ENCODE measurements around the gene PACRGL.
A peak's percentile ranks its signal among the peaks of the same experiment; 100 is the strongest.
"Not testable (repeated sequence)": the region's sequence is repeated elsewhere in the genome, so short reads cannot be mapped to it uniquely, and the experiment has no call there.

Gene PACRGL

DNA sequence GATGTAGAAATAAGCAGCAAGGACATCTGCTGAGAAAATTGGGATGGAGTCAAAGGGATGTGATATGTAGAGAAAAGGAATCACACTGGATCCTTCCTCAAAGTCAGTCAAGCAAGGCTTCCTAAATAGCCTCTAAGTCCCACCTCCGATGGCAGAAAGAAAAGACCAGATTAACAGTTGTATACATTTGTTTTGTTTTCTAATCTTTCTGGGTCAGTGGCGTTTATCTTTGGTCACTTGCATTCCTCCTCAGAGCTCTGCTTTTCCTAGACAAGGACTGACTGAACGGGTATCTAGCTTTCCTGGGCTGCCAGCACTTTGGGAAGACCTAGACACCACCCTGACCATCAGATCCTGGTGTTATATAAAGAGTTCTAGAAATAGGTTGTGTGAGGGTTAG, 23.2 kb downstream of the PACRGL start:
- no peak for DNase-seq (ENCODE audit: low spot score)

- no peak for DNase-seq (ENCODE audit: low spot score)
Observed at GRCh38 chr4:20724915-20725314, 24.7 kb downstream of the PACRGL start.

DNA sequence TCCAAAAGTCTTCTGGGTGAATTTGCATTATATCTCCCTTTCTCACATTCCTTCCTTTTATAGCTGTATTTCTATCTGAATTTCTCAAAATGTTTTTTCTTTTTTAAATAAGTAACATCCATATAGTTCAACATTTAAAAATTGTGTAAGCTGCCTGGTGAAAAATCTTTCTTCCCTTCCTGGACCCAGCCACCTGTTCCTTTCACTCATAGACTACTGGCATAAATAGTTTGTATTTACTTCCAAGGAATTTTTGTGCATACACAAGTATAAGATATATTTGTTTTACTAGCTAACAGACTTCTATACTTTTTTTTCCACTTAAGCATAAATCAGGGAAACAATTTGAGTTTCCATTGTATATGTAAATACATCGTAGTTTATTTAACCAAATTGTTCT, 35.7 kb downstream of the PACRGL start:
- DNase-seq (ENCODE audit: low spot score) = no peak

DNA sequence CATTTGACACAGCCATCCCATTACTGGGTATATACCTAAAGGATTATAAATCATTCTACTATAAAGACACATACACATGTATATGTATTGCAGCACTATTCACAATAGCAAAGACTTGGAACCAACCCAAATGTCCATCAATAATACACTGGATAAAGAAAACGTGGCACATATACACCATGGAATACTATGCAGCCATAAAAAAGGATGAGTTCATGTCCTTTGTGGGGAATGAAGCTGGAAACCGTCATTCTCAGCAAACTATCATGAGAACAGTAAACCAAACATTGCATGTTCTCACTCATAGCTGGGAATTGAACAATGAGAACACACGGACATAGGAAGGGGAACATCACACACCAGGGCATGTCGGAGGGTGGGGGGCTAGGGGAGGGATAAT, 45.7 kb downstream of the PACRGL start:
- not testable (repeated sequence) for DNase-seq (ENCODE audit: low spot score)

- DNase-seq (ENCODE audit: low spot score) = no peak
Observed at GRCh38 chr4:20752641-20753040, 52.4 kb downstream of the PACRGL start.

DNA sequence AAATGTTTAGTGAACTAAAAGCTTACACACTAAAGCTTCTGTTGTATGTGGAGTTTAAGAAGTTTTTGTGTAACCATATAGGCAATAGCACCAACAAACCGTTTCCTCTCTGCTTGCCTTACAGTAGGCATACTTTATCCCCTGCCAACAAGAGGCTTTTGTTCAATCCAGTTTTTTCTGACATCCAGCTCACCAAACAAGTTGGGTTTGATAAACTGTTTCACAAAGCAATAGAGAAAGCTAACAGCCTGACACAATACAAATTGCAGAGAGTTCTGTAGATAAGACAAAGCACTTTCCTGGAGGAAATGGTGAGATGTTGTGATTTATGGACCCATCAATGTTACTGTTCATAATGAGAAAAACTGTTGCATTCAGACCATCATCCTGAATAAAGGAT, 53.8 kb downstream of the PACRGL start:
- DNase-seq (ENCODE audit: low spot score) = no peak

- no peak for DNase-seq (ENCODE audit: low spot score)
Observed at GRCh38 chr4:20760053-20760452, 59.8 kb downstream of the PACRGL start.

DNA sequence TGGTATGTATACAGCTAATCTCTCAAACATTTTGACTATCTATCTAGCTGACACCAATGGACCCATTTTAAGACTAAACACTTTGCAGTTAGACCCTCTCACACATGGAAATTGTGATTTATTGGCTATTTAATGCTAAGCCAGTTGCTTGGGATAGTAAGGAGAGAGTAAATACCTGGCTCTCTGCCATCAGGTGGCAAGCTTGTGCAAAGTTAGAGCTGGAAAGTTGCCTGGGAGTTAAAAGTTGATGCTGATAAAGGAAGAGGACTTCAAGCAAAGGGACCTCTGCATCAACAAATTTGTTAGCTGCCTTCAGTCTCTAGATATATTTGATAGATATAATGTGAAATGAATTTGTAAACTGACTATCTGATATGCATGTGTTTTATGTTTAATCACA, 61.1 kb downstream of the PACRGL start:
- no peak for DNase-seq (ENCODE audit: low spot score)

- no peak for DNase-seq (ENCODE audit: low spot score)
Observed at GRCh38 chr4:20761826-20762225, 61.6 kb downstream of the PACRGL start.

GRCh38 chr4:20764366-20764992, 64.2 kb downstream of the PACRGL start:
- no peak for DNase-seq (ENCODE audit: low spot score)

DNA sequence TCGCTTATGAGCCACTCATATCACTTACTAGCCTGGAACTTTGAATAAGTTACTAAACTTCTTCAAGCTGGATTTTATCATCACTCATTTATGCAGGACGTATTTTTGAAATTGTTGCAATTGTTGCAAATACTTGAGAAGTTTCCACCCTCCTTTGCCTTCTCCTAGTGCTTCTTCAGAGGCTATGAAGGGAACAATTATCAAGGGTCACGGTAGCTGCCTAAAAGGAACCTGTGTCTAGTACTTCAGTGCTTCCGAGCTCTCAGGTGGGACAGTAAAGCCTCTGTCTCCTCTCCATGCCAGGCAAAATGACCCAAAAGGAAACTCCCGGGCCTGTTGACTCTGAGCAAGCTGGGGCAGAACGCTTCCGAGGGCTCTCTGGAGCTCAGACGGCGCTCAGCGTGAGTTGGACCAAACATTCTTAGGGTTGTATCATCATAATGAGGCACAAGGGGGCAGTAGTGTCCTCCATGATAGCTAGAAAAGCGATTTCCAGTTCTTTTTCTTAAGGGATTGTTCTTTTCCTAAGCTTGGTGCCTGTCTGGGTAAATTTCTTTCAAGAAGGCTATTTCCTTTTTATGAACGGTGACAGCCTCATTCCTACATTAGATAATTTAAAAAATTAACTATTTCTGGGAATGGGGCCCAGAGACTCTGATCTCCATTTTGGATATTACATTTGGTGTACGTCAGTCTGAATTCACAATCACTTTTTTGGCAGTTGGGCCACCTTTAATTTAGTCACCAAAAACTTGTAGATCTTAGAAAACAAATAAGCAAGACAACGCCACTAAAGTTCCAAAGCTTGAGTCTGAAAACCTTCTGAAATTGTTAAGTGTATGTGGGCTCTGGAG, 73.1 kb downstream of the PACRGL start:
- DNase-seq (ENCODE audit: low spot score) = peak; percentile 45

DNA sequence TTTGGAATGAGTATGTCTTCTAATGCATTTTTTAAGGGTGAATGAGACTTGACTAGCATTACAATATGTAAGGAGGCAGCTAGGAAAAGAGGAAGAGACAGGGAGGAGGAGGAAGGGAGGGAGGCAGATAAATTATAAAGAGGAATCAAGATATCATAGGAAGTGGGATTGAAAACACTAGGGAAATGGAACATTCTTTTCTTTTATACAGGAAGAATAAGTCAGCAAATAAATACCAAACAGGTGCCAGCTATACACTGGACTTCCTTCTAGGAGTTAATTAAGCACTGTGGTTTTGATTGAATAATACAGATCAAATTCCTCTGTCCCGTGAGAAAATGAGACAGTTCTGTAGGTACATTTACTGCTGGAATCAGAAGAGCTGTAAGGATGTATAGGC, 78.6 kb downstream of the PACRGL start:
- DNase-seq (ENCODE audit: low spot score) = no peak

- DNase-seq (ENCODE audit: low spot score) = not testable (repeated sequence)
Observed at GRCh38 chr4:20783134-20783533, 82.9 kb downstream of the PACRGL start.

GRCh38 chr4:20787940-20788665, 87.8 kb downstream of the PACRGL start:
- DNase-seq (ENCODE audit: low spot score) = no peak
